WERI-Rb-1 (cell line): Measurements from ENCODE around the gene TGDS.
"Not testable (repeated sequence)": the region's sequence is repeated elsewhere in the genome, so short reads cannot be mapped to it uniquely, and the experiment has no call there.

Experiments used
- DNase-seq: peaks from one replicate; pipeline ENCODE4 v3.0.0-alpha.2; 2020
- H3K27ac ChIP-seq: fragments of 250-450 bp; sonication (Bioruptor Pico); 2 replicates; pipeline ENCODE4 v1.5.1; 2020; ENCODE audit warnings: mild to moderate bottlenecking, moderate library complexity
- H3K27me3 ChIP-seq: fragments of 250-450 bp; sonication (Bioruptor Pico); 2 replicates; pipeline ENCODE4 v1.5.1; 2021; ENCODE audit warnings: mild to moderate bottlenecking, low read depth, moderate library complexity; ENCODE audit not compliant: insufficient read depth, severe bottlenecking
- H3K36me3 ChIP-seq: fragments of 250-450 bp; sonication (Bioruptor Pico); 2 replicates; pipeline ENCODE4 v1.5.1; 2020; ENCODE audit warnings: mild to moderate bottlenecking, moderate library complexity
- H3K4me3 ChIP-seq: 2 replicates; pipeline ENCODE4 v1.5.1; 2011; ENCODE audit warnings: low read depth, mild to moderate bottlenecking, control low read depth, low read length
- H3K9me3 ChIP-seq: fragments of 250-450 bp; sonication (Bioruptor Pico); 2 replicates; pipeline ENCODE4 v1.5.1; 2021; ENCODE audit warnings: mild to moderate bottlenecking, moderate library complexity; ENCODE audit not compliant: severe bottlenecking
- CTCF ChIP-seq: IDR thresholded peaks from 2 replicates; pipeline ENCODE4 v1.5.1; 2011; ENCODE audit warnings: low read depth, mild to moderate bottlenecking, control low read depth, inconsistent platforms, low read length

The TGDS gene

GRCh38 chr13:94595950-94596574 lies at the start of gene TGDS:
TGDS (minus strand) TSS chr13:94596152; CDS start chr13:94596136, 16 bp downstream.
- DNase-seq, result peak; percentile 98
- Histone ChIP-seq H3K4me3 (peak within 1 kb of the TSS; percentile 78), H3K9me3 (peaks cover 11% of the 10 kb centered on the region), H3K27me3 (no peaks in the 10 kb centered on the region), H3K36me3 (peaks cover 30% of the 10 kb centered on the region), H3K27ac (peak within 1 kb of the TSS; percentile 77)
- 0 out of 2 replicates have a peak, but pooled peaks have one; percentile 6 for TF ChIP-seq CTCF

GRCh38 chr13:94641409-94641941 lies 45.5 kb upstream of the TGDS start:
- Histone ChIP-seq H3K27ac (no peak overlapping the region), H3K4me3 (no peak overlapping the region), H3K27me3 (no peaks in the 10 kb centered on the region), H3K9me3 (no peaks in the 10 kb centered on the region), H3K36me3 (no peaks in the 10 kb centered on the region)
- no peak for TF ChIP-seq CTCF
- DNase-seq, result no peak

- H3K27ac ChIP-seq, result no peak overlapping the region
- TF ChIP-seq CTCF, result no peak
- H3K4me3 ChIP-seq, result no peak overlapping the region
- no peaks in the 10 kb centered on the region for H3K9me3 ChIP-seq
- no peak for DNase-seq
- H3K27me3 ChIP-seq, result no peaks in the 10 kb centered on the region
- H3K36me3 ChIP-seq, result no peaks in the 10 kb centered on the region
Measured at GRCh38 chr13:94640721-94641120, 44.8 kb upstream of the TGDS start.

GRCh38 chr13:94637677-94638076 lies 41.7 kb upstream of the TGDS start:
- not testable (repeated sequence) for H3K27me3 ChIP-seq, H3K36me3 ChIP-seq, H3K27ac ChIP-seq, H3K9me3 ChIP-seq, DNase-seq, H3K4me3 ChIP-seq

- Histone ChIP-seq H3K27ac (no peak overlapping the region), H3K9me3 (no peaks in the 10 kb centered on the region), H3K4me3 (no peak overlapping the region), H3K27me3 (no peaks in the 10 kb centered on the region), H3K36me3 (no peaks in the 10 kb centered on the region)
- no peak for TF ChIP-seq CTCF
- no peak for DNase-seq
Measured at GRCh38 chr13:94636942-94637578, 41.1 kb upstream of the TGDS start.

- not testable (repeated sequence) for H3K27ac ChIP-seq, H3K27me3 ChIP-seq, H3K9me3 ChIP-seq, DNase-seq, H3K36me3 ChIP-seq, H3K4me3 ChIP-seq
Measured at GRCh38 chr13:94636096-94636495, 40.1 kb upstream of the TGDS start.
